Measurements from ENCODE around the gene FHL2.
A peak's percentile ranks its signal among the peaks of the same experiment; 100 is the strongest.
"Not testable (repeated sequence)": the region's sequence is repeated elsewhere in the genome, so short reads cannot be mapped to it uniquely, and the experiment has no call there.

The FHL2 gene, protein sequence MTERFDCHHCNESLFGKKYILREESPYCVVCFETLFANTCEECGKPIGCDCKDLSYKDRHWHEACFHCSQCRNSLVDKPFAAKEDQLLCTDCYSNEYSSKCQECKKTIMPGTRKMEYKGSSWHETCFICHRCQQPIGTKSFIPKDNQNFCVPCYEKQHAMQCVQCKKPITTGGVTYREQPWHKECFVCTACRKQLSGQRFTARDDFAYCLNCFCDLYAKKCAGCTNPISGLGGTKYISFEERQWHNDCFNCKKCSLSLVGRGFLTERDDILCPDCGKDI

DNA sequence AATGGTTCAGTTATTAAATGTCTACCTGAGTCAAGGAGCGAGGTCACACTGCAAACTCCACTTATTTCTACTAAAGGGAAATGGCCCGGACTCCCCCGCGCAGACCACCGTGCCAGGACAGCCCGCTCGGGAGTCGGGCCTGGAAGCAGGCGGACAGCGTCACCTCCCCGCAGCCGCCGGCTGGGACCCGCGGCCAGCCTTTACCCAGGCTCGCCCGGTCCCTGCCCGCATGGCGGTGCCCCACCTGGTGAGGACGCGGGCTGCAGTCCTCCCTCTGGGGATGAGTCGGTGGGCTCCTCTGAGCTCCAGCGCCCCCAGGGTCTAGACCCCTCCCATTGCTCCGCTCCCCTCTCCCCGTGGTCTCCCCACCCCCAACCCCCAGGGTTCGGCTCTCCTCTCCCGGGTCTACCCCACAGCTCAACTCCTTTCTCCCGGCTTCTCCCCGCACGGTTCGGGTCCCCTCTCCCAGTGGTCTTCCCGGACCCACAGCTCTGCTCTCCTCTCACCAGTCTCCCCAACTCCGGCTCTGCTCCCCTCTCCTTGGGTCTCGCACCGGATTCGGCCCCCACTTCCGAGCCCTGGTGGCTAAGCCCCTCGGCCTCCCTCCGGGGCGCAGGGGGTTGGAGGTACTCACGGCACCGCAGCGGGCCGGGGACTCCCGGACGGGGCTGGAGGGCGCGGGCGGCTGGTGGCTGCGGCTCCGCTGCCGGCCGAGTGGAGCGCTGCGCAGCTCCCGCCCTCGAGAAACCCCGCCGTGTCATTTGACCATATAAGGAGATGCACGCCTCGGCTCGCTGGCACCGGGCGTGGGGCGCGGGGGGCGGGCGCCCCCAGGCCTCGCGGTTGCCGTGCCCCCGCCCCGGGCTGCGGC lies at the start of gene FHL2:
Gene FHL2 (minus strand): TSS at position 716 of the 871 bp plus-strand sequence. CDS start 12,535 bp downstream, outside the sequence.
- peak; percentile 55 for DNase-seq

DNA sequence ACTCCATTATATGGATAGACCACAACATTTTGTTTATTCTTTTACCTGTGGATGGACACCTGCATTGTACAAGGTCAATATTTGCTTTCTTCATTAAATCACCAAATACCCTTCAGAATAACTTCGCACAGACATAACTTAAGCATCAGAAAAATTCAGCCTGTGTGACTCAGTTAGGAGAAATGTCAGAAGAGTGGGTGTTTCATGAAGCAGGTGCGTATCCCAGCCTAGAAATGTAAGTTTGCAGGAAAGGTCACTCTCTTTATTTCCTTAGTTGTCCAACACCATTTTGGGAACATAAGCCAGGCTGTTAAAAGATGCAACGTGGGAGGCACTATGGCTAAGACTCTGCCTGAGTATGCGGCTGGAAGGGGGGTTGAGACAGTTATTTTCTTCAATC lies 48.6 kb upstream of the FHL2 start:
- DNase-seq = no peak

GRCh38 chr2:105446501-105446900 lies 47.6 kb upstream of the FHL2 start:
- no peak for DNase-seq

GRCh38 chr2:105445976-105446375 lies 47.1 kb upstream of the FHL2 start:
- no peak for DNase-seq

- DNase-seq = no peak
Measured at GRCh38 chr2:105445498-105445897, 46.6 kb upstream of the FHL2 start.

GRCh38 chr2:105443617-105444598 lies 45.1 kb upstream of the FHL2 start:
- no peak for DNase-seq

GRCh38 chr2:105442721-105443120 lies 43.9 kb upstream of the FHL2 start:
- DNase-seq = no peak

DNA sequence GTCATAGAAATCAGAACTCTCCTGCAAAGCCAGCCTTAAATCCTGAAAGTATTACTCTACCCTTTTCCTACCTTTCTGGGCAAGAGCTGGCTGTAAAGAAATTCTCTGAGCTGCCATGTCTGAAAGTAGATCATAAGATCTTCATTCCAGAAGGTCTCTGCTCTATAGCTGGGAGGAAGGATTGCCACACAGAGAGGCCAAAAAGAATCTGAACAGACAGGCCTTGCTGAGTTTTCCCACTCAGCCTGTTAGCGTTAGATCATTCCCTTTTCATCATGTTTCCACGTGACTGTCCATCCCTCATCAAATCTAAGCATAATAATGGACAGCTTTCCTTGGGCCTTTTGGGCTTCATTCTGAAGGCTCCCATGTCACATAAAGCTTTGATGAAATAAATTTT lies 43.2 kb upstream of the FHL2 start:
- DNase-seq = no peak

- DNase-seq = no peak
Measured at GRCh38 chr2:105439141-105439540, 40.3 kb upstream of the FHL2 start.

- DNase-seq = no peak
Measured at GRCh38 chr2:105438104-105438929, 39.5 kb upstream of the FHL2 start.

GRCh38 chr2:105437708-105438103 lies 38.9 kb upstream of the FHL2 start:
- no peak for DNase-seq

- no peak for DNase-seq
Measured at GRCh38 chr2:105432749-105433148, 33.9 kb upstream of the FHL2 start.

GRCh38 chr2:105432044-105432399 lies 33.2 kb upstream of the FHL2 start:
- no peak for DNase-seq

GRCh38 chr2:105431367-105432043 lies 32.7 kb upstream of the FHL2 start:
- DNase-seq = no peak

DNA sequence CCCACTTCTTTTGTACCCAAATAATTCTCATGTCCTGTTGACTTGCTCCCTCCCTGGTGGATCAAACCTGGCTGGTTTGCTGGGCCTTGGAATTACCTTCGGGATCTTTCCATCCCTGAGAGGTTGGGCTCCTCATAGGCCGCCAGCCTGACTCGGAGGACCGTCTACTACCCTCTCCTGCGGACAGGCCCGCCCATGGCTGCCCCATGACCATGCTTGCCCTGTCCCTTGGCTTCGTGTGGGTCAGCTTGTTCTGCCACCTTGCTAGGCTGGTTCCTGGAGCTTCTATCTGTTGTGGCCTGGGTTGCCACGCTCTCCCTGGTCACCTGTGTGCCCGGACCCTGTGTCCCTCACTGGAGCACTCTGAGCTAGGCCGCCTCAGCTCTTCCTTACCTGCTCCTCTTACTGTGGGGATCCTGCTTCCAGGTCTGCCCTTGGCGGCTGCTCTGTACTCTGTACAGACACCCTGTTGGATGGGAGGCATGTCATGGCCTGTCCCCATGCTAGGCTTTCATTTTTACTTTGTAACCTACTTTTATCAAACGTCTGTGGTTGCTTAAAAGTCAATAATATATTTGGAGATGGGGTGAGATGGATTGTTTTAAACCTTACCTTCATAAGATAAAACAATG lies 29.7 kb upstream of the FHL2 start:
- no peak for DNase-seq

DNA sequence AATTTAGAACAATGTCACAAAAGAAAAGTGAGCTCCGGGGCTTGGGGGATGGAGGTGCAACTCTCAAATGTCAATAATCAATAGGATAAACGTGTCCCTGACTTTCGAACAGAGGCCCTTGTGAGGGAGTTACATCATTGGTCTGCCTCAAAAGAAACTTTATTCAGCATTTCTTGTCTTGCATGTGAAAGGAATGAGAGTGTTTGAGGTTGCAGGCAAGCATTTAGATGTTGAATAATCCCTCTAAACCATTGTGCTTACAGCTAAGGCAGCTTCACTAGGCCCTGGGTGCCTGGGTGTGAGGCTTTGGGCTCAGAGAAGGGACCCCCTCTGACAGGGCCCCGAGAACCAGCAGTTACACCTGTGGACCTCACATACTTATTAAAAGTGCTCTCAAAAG lies 28.6 kb upstream of the FHL2 start:
- no peak for DNase-seq

GRCh38 chr2:105426626-105427292 lies 27.9 kb upstream of the FHL2 start:
- no peak for DNase-seq

GRCh38 chr2:105425936-105426625 lies 27.2 kb upstream of the FHL2 start:
- DNase-seq = no peak

DNA sequence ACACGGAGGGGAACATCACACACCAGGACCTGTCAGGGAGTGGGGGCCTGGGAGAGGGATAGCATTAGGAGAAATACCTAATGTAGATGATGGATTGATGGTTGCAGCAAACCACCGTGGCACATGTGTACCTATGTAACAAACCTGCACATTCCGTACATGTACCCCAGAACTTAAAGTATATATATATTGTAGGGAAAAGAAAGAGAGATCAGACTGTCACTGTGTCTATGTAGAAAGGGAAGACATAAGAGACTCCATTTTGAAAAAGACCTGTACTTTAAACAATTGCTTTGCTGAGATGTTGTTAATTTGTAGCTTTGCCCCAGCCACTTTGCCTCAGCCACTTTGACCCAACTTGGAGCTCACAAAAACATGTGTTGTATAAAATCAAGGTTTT lies 26.0 kb upstream of the FHL2 start:
- not testable (repeated sequence) for DNase-seq

DNA sequence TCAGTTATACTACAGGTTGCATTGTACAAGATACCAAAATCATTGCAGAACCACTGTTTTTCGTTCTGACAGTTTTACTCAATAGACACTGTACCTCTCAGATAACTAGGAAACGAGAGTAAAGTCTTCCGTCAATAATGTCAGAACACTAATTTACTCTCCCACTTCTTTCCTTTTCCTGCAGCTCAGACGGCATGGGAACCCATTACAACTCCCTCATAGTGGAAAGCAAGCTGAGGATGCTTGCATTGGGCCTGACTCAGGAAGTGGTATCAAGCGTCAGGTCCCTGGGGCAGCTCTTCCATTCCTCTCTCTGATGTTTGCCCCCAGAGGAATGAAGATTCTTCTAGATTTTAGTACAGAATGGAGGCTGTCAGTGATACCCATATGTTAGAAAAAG lies 23.9 kb upstream of the FHL2 start:
- no peak for DNase-seq

Data from activated gamma-delta T cell treated with Interleukin-2 at 50 U/mL for 16 hours (primary cell).